Osteoblast (primary cell): ENCODE data around the gene RARB. TPM values are rescaled to one million over a fixed set of nuclear protein-coding genes. Genes with fewer than 3 reads are reported as not detected.

Source experiments
- DNase-seq: peaks from one replicate; pipeline ENCODE4 v3.0.0; 2011; ENCODE audit warnings: low spot score, mixed read lengths; ENCODE audit not compliant: insufficient read length; ENCODE audit errors: missing footprints
- H2AFZ ChIP-seq: 2 replicates; pipeline ENCODE4 v1.6.0; 2011; ENCODE audit warnings: mild to moderate bottlenecking, low read length
- H3K27ac ChIP-seq: 2 replicates; pipeline ENCODE4 v1.5.1; 2011; ENCODE audit warnings: mild to moderate bottlenecking, low read depth, low read length, moderate library complexity
- H3K27me3 ChIP-seq: 2 replicates; pipeline ENCODE4 v1.6.0; 2012; ENCODE audit warnings: mild to moderate bottlenecking, control low read depth, inconsistent platforms, low read length, moderate library complexity; ENCODE audit not compliant: insufficient read depth
- H3K36me3 ChIP-seq: 2 replicates; pipeline ENCODE4 v1.5.1; 2011; ENCODE audit warnings: mild to moderate bottlenecking, low read length, control low read depth, moderate library complexity; ENCODE audit not compliant: insufficient read depth
- H3K4me1 ChIP-seq: 2 replicates; pipeline ENCODE4 v1.5.1; 2011; ENCODE audit warnings: mild to moderate bottlenecking, low read length, control low read depth, moderate library complexity; ENCODE audit not compliant: insufficient read depth
- H3K4me2 ChIP-seq: 2 replicates; pipeline ENCODE4 v1.6.0; 2011; ENCODE audit warnings: mild to moderate bottlenecking, low read length; ENCODE audit not compliant: insufficient read depth
- H3K4me3 ChIP-seq: fragments of 200-600 bp; sonication (generic); 3 replicates; pipeline ENCODE4 v1.5.1; 2012; ENCODE audit warnings: mild to moderate bottlenecking, low read length, inconsistent platforms; ENCODE audit not compliant: insufficient read depth
- H3K79me2 ChIP-seq: 2 replicates; pipeline ENCODE4 v1.6.0; 2012; ENCODE audit warnings: mild to moderate bottlenecking, low read length, control low read depth, inconsistent platforms; ENCODE audit not compliant: insufficient read depth
- H3K9me3 ChIP-seq: 2 replicates; pipeline ENCODE4 v1.5.1; 2011; ENCODE audit warnings: low read depth, low read length, control low read depth
- H4K20me1 ChIP-seq: 2 replicates; pipeline ENCODE4 v1.6.0; 2012; ENCODE audit warnings: mild to moderate bottlenecking, low read length, control low read depth; ENCODE audit not compliant: insufficient read depth
- CTCF ChIP-seq: IDR thresholded peaks from 2 replicates; pipeline ENCODE4 v1.5.1; 2011; ENCODE audit warnings: mild to moderate bottlenecking, low read depth, low read length, moderate library complexity; ENCODE audit errors: extremely low read depth
- total RNA-seq: library from RNA; depleted of rRNA; stranded (reverse); fragments of >200 nt; gene quantifications from 2 replicates; pipeline ENCODE4 v1.2.3, GENCODE V29; 2012

Gene RARB
- total RNA-seq, 1 donor, result 7.6 TPM

GRCh38 chr3:25403968-25404367 is 24.1 kb upstream of the RARB start:
- Histone ChIP-seq H3K4me3 (no peak overlapping the region), H3K27me3 (no peaks in the 10 kb centered on the region), H3K4me2 (no peak overlapping the region), H2AFZ (no peak overlapping the region), H3K36me3 (no peaks in the 10 kb centered on the region), H3K27ac (no peak overlapping the region), H3K79me2 (no peaks in the 10 kb centered on the region), H3K4me1 (no peaks in the 10 kb centered on the region), H3K9me3 (no peaks in the 10 kb centered on the region), H4K20me1 (no peaks in the 10 kb centered on the region)
- no peak for TF ChIP-seq CTCF
- DNase-seq, result no peak

- Histone ChIP-seq H3K4me1 (no peaks in the 10 kb centered on the region), H3K9me3 (no peaks in the 10 kb centered on the region), H3K4me3 (no peak overlapping the region), H4K20me1 (no peaks in the 10 kb centered on the region), H3K4me2 (no peak overlapping the region), H3K36me3 (no peaks in the 10 kb centered on the region), H3K27me3 (no peaks in the 10 kb centered on the region), H3K27ac (no peak overlapping the region), H2AFZ (no peak overlapping the region), H3K79me2 (no peaks in the 10 kb centered on the region)
- TF ChIP-seq CTCF, result no peak
- DNase-seq, result no peak
Measured at GRCh38 chr3:25404569-25404968, 23.5 kb upstream of the RARB start.

GRCh38 chr3:25405335-25405734 is 22.7 kb upstream of the RARB start:
- no peak for DNase-seq
- no peak overlapping the region for H3K4me2 ChIP-seq

GRCh38 chr3:25410703-25411102 is 17.4 kb upstream of the RARB start:
- TF ChIP-seq CTCF, result no peak
- Histone ChIP-seq H4K20me1 (no peaks in the 10 kb centered on the region), H3K4me2 (no peak overlapping the region), H2AFZ (peak overlapping the region; percentile 51), H3K27ac (no peak overlapping the region), H3K27me3 (no peaks in the 10 kb centered on the region), H3K9me3 (no peaks in the 10 kb centered on the region), H3K4me1 (no peaks in the 10 kb centered on the region), H3K79me2 (no peaks in the 10 kb centered on the region), H3K36me3 (no peaks in the 10 kb centered on the region), H3K4me3 (no peak overlapping the region)
- no peak for DNase-seq

More at GRCh38 chr3:25405335-25405734, 22.7 kb upstream of the RARB start:
- no peak overlapping the region for H3K4me3 ChIP-seq
- no peaks in the 10 kb centered on the region for H3K36me3 ChIP-seq
- H4K20me1 ChIP-seq, result no peaks in the 10 kb centered on the region
- no peak overlapping the region for H2AFZ ChIP-seq
- H3K27me3 ChIP-seq, result no peaks in the 10 kb centered on the region
- H3K79me2 ChIP-seq, result no peaks in the 10 kb centered on the region
- no peak for TF ChIP-seq CTCF
- H3K4me1 ChIP-seq, result no peaks in the 10 kb centered on the region
- H3K9me3 ChIP-seq, result no peaks in the 10 kb centered on the region
- no peak overlapping the region for H3K27ac ChIP-seq
